ENCODE results near the gene GRM7. TPM values are rescaled to one million over a fixed set of nuclear protein-coding genes. Genes with fewer than 3 reads are reported as not detected.

GRM7 gene
- total RNA-seq, 1 experiment from 2014 or later, result 0.28 TPM

GRCh38 chr3:7204848-7205156 lies 343.9 kb downstream of the GRM7 start:
- H3K27ac ChIP-seq (ENCODE audit: insufficient read length, low read depth, low read length), result no peak overlapping the region
- no peak for DNase-seq
- H2BK5ac ChIP-seq (ENCODE audit: insufficient read length, low read length), result no peak overlapping the region
- H2AFZ ChIP-seq (ENCODE audit: low read length), result no peak overlapping the region
- H3K14ac ChIP-seq (ENCODE audit: insufficient read depth, low read length), result no peak overlapping the region
- no peak overlapping the region for H4K8ac ChIP-seq (replicated peaks; ENCODE audit: insufficient read length, low read depth, low read length)
- H3K23me2 ChIP-seq (ENCODE audit: insufficient read length, low read depth, low read length, poor library complexity, severe bottlenecking), result no peaks in the 10 kb centered on the region
- H3K56ac ChIP-seq (ENCODE audit: insufficient read length, low read depth, low read length), result no peak overlapping the region
- H2BK20ac ChIP-seq (ENCODE audit: low read depth, low read length, poor library complexity, severe bottlenecking), result no peak overlapping the region
- no peaks in the 10 kb centered on the region for H4K20me1 ChIP-seq (ENCODE audit: control insufficient read depth, insufficient read depth, insufficient read length)
- H2AK5ac ChIP-seq (ENCODE audit: insufficient read length, low read length), result no peak overlapping the region
- H3K27me3 ChIP-seq (ENCODE audit: insufficient read depth, low read length), result no peaks in the 10 kb centered on the region
- H3K79me2 ChIP-seq (ENCODE audit: insufficient read depth, low read length), result no peaks in the 10 kb centered on the region
- no peak overlapping the region for H3K18ac ChIP-seq (ENCODE audit: insufficient read length, low read depth, low read length)
- no peak overlapping the region for H4K5ac ChIP-seq (ENCODE audit: insufficient read length, low read depth, low read length)
- no peak overlapping the region for H4K91ac ChIP-seq (ENCODE audit: insufficient read length, low read depth, low read length)
- H2BK120ac ChIP-seq (ENCODE audit: low read depth, low read length, poor library complexity, severe bottlenecking), result no peak overlapping the region
- no peak overlapping the region for H2BK15ac ChIP-seq (ENCODE audit: low read depth, low read length)
- Mint-ChIP-seq H3K4me1 (peaks cover 10 to 12% of the 10 kb centered on the region in 2 experiments), H3K4me3 (no peak overlapping the region), H3K9me3 (peaks cover 0 to 1% of the 10 kb centered on the region in 2 experiments; a peak in 2 of 5 replicates), H3K36me3 (ENCODE audit: insufficient read depth in 1 of 3, low read depth in 3 of 3) (no peaks in the 10 kb centered on the region; a peak in 1 of 7 replicates), H3K27ac (no peak overlapping the region), H3K27me3 (ENCODE audit: low read depth) (no peaks in the 10 kb centered on the region)
- no CpG with 5 or more reads among the region's 2 CpGs for whole genome bisulfite sequencing (ENCODE audit: extremely low coverage, insufficient read length, low lambda C conversion rate)
- H3K9me3 ChIP-seq (ENCODE audit: control insufficient read depth, low read depth, low read length), result no peaks in the 10 kb centered on the region
- H3K9ac ChIP-seq (ENCODE audit: extremely low read depth, insufficient read length, low read length), result no peak overlapping the region
- TF ChIP-seq CTCF (conservative IDR thresholded peaks at IDR 0.05), result no peak
- H3K79me1 ChIP-seq (ENCODE audit: insufficient read depth, low read depth, low read length, poor library complexity, severe bottlenecking), result no peaks in the 10 kb centered on the region
- no peak overlapping the region for H3K4ac ChIP-seq (ENCODE audit: low read depth, low read length)
- no peak overlapping the region for H2BK12ac ChIP-seq (ENCODE audit: insufficient read length, low read depth, low read length)
- H3K4me1 ChIP-seq (ENCODE audit: insufficient read depth, low read length), result no peaks in the 10 kb centered on the region
- no peak overlapping the region for H3K23ac ChIP-seq (ENCODE audit: insufficient read length, low read depth, low read length)
- no peak overlapping the region for H3K4me2 ChIP-seq (ENCODE audit: insufficient read depth, insufficient read length, low read length)
- no peak overlapping the region for H3T11ph ChIP-seq (ENCODE audit: low read length)
